ENCODE data around the gene PRAF2.

The PRAF2 gene, protein sequence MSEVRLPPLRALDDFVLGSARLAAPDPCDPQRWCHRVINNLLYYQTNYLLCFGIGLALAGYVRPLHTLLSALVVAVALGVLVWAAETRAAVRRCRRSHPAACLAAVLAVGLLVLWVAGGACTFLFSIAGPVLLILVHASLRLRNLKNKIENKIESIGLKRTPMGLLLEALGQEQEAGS

DNA sequence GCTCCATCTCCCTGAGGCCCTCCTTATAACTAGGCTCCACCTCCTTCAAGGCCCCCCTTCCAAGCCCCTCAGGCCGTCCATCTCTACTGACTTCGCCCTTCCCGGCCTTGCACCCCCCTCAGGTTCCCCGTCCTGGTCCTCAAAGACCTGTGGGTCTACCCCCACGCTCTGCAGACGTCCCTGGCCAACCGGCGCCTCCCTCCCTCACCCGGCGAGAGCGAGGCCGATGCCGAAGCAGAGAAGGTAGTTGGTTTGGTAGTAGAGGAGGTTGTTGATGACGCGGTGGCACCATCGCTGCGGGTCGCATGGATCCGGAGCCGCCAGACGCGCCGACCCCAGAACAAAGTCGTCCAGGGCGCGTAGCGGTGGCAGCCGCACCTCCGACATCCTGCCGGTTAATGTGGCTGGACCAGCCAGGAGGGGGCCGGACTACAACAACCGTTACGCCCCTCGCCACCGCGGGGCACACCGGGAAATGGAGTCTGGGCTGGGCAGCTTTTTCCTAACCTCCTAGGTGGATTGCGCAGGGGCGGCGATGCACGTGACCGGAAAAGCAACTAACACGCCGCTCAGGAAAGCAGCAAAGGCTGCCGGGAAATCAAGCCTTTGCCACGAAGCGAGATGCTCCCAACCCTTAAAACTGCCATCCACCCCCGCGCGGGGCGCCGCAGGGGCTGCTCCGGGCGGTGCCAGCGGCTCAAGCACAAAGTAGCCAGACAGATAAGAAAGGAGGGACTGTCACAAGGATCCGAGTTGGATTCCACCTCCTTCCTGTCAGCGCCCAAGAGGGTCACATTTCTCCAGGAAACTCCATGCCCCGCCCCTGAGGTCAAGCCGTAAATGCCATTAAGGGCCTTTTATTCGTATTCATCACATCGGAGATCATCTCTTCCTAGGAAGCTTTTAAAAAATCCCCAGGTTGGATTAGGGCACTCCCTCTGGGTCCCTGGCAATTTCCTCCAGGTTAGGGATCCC, at the start of gene PRAF2:
PRAF2 (minus strand) TSS at position 402 of the 975 bp plus-strand sequence; CDS start at position 387, 15 bp downstream.
- DNase-seq (ENCODE audit: low spot score), result peak; percentile 86
- peak within 1 kb of the TSS; percentile 83 for H3K4me3 Mint-ChIP-seq
- H3K9me3 Mint-ChIP-seq, result no peaks in the 10 kb centered on the region
- no peaks in the 10 kb centered on the region for H3K27me3 Mint-ChIP-seq (ENCODE audit: low read depth)
- peak within 1 kb of the TSS; percentile 78 for H3K27ac Mint-ChIP-seq
- peaks cover 18% of the 10 kb centered on the region for H3K4me1 Mint-ChIP-seq (ENCODE audit: low read depth)
- H3K36me3 Mint-ChIP-seq (ENCODE audit: low read depth), result peaks cover 21% of the 10 kb centered on the region

DNA sequence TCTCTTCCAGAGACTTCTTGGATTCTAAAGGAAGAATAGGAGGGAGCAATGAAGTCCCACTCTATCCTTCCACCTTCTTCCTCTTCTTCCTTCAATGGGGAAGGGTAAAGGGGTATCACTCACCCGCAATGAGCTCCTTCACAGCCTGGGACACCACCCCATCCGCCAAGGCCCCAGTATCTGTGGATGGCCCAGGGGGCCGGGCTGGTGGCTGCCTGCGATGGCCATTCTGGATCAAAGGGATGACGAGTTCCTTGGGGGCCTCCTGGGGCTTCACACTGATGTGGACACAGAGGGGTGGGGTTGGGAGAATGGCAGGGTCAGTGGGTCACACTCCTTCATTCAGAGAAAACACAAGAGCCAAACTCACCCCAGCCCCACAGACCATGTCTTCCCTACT, 48.7 kb upstream of the PRAF2 start:
- no peaks in the 10 kb centered on the region for H3K9me3 Mint-ChIP-seq
- H3K27me3 Mint-ChIP-seq (ENCODE audit: low read depth), result no peaks in the 10 kb centered on the region
- no peak for DNase-seq (ENCODE audit: low spot score)
- peaks cover 18% of the 10 kb centered on the region for H3K4me1 Mint-ChIP-seq (ENCODE audit: low read depth)
- H3K4me3 Mint-ChIP-seq, result peak overlapping the region; percentile 98
- H3K36me3 Mint-ChIP-seq (ENCODE audit: low read depth), result peaks cover 28% of the 10 kb centered on the region
- H3K27ac Mint-ChIP-seq, result peak overlapping the region; percentile 95

DNA sequence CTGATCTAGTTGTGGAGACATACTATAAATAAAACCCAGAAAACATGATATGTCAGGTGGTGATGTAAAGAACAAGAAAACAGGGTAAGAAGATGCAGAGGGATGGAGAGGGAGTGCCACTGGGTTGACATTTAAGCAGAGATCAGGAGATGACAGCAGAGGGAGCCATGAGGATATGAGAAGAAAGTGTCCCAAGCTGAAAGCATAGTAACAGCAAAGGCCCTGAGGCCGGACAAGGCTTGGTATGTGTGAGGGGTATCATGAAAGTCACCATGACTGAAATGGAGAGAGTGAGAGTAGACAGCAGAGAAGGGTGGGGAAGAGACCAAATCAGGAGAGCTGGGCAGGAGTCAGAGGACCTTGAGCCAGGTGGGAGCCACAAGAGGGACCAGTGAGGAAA, 46.3 kb upstream of the PRAF2 start:
- DNase-seq (ENCODE audit: low spot score), result no peak
- Mint-ChIP-seq H3K4me3 (peak overlapping the region; percentile 36), H3K27ac (peak overlapping the region; percentile 71), H3K36me3 (ENCODE audit: low read depth) (peaks cover 47% of the 10 kb centered on the region), H3K9me3 (no peaks in the 10 kb centered on the region), H3K27me3 (ENCODE audit: low read depth) (no peaks in the 10 kb centered on the region), H3K4me1 (ENCODE audit: low read depth) (peaks cover 23% of the 10 kb centered on the region)

DNA sequence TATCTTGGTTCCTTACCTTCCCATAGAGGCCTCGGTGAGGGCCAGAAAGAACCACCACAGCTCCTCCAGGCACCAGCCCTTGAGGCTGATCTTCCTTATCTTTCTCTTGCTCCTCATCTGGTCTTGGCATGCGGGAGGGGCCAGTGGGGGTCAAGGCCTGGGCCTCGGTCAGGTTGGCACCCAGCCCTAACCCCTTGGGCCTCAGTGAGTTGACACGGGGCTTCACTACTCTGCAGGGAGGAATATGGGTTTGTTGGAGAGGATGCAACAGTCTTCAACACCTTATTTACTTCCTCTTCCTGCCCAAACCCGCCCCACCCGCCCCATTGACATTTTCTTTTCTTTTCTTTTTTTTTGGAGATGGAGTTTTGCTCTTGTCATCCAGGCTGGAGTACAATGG, 43.8 kb upstream of the PRAF2 start:
- DNase-seq (ENCODE audit: low spot score), result no peak
- peaks cover 18% of the 10 kb centered on the region for H3K4me1 Mint-ChIP-seq (ENCODE audit: low read depth)
- H3K36me3 Mint-ChIP-seq (ENCODE audit: low read depth), result peaks cover 46% of the 10 kb centered on the region
- H3K27ac Mint-ChIP-seq, result peak overlapping the region; percentile 96
- no peaks in the 10 kb centered on the region for H3K27me3 Mint-ChIP-seq (ENCODE audit: low read depth)
- H3K9me3 Mint-ChIP-seq, result no peaks in the 10 kb centered on the region
- H3K4me3 Mint-ChIP-seq, result peak overlapping the region; percentile 96

DNA sequence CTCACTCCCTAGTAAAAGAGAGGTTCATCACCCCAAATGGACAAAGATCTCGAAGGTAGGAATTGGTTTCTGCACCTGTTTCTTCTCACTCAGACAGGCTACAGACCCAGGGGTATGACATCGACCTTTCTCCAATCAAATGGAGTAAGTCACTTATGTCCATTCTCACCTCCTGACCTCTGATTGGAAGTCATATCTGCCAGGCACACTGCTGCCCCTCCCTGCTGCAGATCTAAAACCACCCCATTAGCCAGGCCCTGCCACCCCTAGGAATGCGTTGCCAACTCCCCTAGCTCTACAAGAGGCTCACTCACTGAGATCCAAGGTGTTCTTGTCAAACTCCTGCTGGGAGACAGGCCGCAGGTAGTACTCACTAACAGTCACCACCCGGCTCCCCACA, 42.9 kb upstream of the PRAF2 start:
- Mint-ChIP-seq H3K27me3 (ENCODE audit: low read depth) (no peaks in the 10 kb centered on the region), H3K4me1 (ENCODE audit: low read depth) (peaks cover 15% of the 10 kb centered on the region), H3K9me3 (no peaks in the 10 kb centered on the region), H3K27ac (peak overlapping the region; percentile 63), H3K4me3 (peak overlapping the region; percentile 96), H3K36me3 (ENCODE audit: low read depth) (peaks cover 48% of the 10 kb centered on the region)
- DNase-seq (ENCODE audit: low spot score), result no peak

DNA sequence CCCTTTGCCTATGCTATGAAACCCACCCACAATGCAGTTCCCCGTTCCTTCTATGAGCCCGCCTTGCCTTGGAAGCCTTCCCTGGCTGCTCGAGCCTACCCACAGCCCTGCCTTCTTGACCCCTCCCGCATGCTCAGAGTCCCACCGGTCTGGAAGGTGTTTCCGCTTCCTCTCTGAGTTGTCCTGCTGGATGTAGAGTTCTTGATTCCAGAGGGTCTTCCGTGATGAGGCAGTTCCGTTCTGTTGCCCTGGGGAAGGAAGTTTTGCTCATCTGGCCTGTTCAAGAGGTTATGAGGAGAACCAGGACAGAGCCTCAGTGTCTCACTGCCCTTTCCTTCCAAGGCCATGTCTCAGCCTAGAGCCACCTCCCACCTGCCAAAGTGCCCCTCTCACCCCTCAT, 42.3 kb upstream of the PRAF2 start:
- no peak overlapping the region for H3K27ac Mint-ChIP-seq
- peaks cover 44% of the 10 kb centered on the region for H3K36me3 Mint-ChIP-seq (ENCODE audit: low read depth)
- no peak overlapping the region for H3K4me3 Mint-ChIP-seq

DNA sequence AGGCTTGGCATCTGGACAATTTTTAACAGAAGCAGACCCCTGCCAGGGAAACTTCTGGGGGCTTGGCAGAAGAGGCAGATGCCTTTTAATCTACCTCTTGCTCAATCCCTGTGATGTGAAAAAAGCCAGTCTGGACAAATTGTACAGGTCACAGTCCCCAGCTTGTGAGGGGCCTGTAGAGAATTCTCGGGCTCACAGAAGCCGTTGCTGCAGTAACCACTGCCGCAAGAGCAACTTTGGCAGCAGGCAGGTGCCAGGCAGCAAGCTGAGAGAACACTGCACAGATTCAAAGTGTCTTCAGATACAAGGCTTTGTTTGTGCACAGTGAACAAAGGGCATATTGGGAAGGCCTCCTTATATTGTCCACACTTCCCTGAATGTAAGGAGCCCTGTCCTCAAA, 38.0 kb upstream of the PRAF2 start:
- DNase-seq (ENCODE audit: low spot score), result no peak
- Mint-ChIP-seq H3K27ac (no peak overlapping the region), H3K9me3 (no peaks in the 10 kb centered on the region), H3K4me1 (ENCODE audit: low read depth) (peaks cover 3% of the 10 kb centered on the region), H3K36me3 (ENCODE audit: low read depth) (peaks cover 29% of the 10 kb centered on the region), H3K4me3 (no peak overlapping the region), H3K27me3 (ENCODE audit: low read depth) (no peaks in the 10 kb centered on the region)

More for the DNA sequence above, 42.3 kb upstream of the PRAF2 start:
- H3K4me1 Mint-ChIP-seq (ENCODE audit: low read depth), result peaks cover 12% of the 10 kb centered on the region
- no peaks in the 10 kb centered on the region for H3K9me3 Mint-ChIP-seq
- DNase-seq (ENCODE audit: low spot score), result no peak
- H3K27me3 Mint-ChIP-seq (ENCODE audit: low read depth), result no peaks in the 10 kb centered on the region

DNA sequence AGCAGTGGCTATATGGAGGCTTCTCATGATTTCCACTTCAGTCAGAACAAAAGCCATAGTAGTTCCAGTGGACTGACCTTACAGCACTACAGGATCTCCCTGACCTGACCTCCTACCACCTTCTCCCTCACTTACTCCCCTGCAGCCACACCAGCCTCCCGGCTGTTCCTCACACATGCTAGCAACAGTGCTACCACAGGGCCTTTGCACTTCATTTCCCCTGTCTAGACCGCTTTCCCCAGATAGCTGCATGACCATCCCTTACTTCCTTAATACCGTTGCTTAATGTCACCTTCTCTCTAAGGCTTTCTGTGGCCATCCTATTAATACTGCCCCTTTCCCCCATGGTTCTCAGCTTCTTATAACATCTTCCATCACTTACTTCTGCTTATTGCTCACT, 36.6 kb upstream of the PRAF2 start:
- Mint-ChIP-seq H3K27ac (peak overlapping the region; percentile 41), H3K9me3 (no peaks in the 10 kb centered on the region), H3K4me1 (ENCODE audit: low read depth) (no peaks in the 10 kb centered on the region), H3K4me3 (no peak overlapping the region), H3K27me3 (ENCODE audit: low read depth) (no peaks in the 10 kb centered on the region), H3K36me3 (ENCODE audit: low read depth) (peaks cover 16% of the 10 kb centered on the region)
- no peak for DNase-seq (ENCODE audit: low spot score)

DNA sequence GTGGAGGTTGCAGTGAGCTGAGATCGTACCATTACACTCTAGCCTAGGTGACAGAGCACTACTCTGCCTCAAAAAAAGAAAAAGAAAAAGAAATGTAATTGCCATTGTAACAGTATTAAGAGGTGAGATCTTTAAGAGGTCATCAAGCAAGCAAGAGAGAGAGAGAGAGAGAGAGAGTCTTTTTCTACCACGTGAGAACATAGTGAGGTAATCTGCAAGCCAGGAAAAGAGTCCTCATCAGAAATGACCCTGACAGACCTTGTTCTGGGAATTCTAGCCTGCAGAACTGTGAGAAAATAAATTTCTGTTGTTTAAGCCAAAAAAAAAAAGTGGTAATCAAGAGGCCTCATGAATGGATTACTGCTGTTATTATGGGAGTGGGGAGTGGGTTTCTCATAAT, 34.8 kb upstream of the PRAF2 start:
- Mint-ChIP-seq H3K36me3 (ENCODE audit: low read depth) (peaks cover 12% of the 10 kb centered on the region), H3K27me3 (ENCODE audit: low read depth) (no peaks in the 10 kb centered on the region), H3K27ac (no peak overlapping the region), H3K4me3 (no peak overlapping the region), H3K4me1 (ENCODE audit: low read depth) (no peaks in the 10 kb centered on the region), H3K9me3 (no peaks in the 10 kb centered on the region)
- no peak for DNase-seq (ENCODE audit: low spot score)

DNA sequence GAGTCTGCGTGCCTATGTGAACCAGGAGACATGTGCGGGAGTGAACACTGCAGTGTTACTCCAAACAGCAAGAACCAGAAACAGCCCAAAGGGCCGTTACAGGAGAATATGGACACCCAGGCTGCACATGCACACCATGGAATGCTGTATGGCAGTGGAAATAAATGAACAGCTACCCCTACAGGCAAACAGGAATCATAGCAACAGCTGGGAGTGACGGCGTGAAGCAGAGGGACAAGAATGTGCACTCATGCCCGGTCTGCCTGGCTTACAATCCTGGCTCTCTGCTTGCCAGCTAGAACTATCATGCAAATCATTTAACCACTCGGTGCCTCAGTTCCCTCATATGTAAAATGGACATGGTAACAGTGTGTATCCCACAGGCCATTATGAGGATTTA, 33.1 kb upstream of the PRAF2 start:
- Mint-ChIP-seq H3K9me3 (no peaks in the 10 kb centered on the region), H3K4me1 (ENCODE audit: low read depth) (no peaks in the 10 kb centered on the region), H3K27ac (no peak overlapping the region)

DNA sequence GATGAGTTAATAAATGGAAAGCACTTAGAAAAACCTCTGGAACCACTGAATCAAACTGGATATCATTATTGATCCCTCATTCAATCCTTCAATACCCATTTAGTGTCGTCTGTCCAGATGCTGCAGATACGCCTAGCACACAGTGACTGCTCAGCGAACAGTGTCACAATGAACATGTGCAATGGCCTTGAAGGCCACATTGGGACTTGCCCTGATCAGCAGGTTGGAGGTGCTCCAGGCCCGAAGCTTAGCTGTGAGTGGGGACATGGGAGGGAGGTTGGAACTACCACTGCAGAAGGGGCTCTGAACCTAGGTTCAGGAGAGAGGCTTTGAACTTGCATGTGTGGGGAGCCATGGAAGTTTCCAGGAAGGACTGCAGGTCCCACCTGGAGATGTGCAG, 32.5 kb upstream of the PRAF2 start:
- Mint-ChIP-seq H3K27ac (no peak overlapping the region), H3K9me3 (no peaks in the 10 kb centered on the region), H3K36me3 (ENCODE audit: low read depth) (peaks cover 4% of the 10 kb centered on the region), H3K4me3 (no peak overlapping the region), H3K27me3 (ENCODE audit: low read depth) (no peaks in the 10 kb centered on the region), H3K4me1 (ENCODE audit: low read depth) (peaks cover 4% of the 10 kb centered on the region)
- DNase-seq (ENCODE audit: low spot score), result no peak

More for the DNA sequence above, 33.1 kb upstream of the PRAF2 start:
- no peaks in the 10 kb centered on the region for H3K27me3 Mint-ChIP-seq (ENCODE audit: low read depth)
- H3K36me3 Mint-ChIP-seq (ENCODE audit: low read depth), result peaks cover 4% of the 10 kb centered on the region
- no peak for DNase-seq (ENCODE audit: low spot score)
- H3K4me3 Mint-ChIP-seq, result no peak overlapping the region

DNA sequence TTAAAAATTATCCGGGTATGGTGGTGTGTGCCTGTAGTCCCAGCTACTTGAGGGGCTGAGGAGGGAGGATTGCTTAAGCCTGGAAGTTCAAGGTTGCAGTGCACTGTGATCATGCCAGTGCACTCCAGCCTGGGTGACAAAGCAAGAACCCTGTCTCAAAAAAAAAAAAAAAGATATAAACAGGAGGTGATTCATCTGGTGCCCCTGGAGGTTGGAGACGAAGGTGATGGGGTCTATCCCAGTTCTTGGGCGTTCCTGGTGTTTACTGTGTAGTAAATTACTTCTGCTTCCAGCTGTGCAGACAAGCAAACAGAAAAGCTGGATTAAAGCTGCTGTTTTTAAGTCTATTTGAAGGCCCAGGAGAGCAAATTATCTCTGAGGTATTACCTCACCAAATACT, 29.8 kb upstream of the PRAF2 start:
- no peak for DNase-seq (ENCODE audit: low spot score)
- no peaks in the 10 kb centered on the region for H3K27me3 Mint-ChIP-seq (ENCODE audit: low read depth)
- H3K9me3 Mint-ChIP-seq, result no peaks in the 10 kb centered on the region
- no peak overlapping the region for H3K27ac Mint-ChIP-seq
- no peaks in the 10 kb centered on the region for H3K36me3 Mint-ChIP-seq (ENCODE audit: low read depth)
- H3K4me3 Mint-ChIP-seq, result no peak overlapping the region
- peaks cover 4% of the 10 kb centered on the region for H3K4me1 Mint-ChIP-seq (ENCODE audit: low read depth)

DNA sequence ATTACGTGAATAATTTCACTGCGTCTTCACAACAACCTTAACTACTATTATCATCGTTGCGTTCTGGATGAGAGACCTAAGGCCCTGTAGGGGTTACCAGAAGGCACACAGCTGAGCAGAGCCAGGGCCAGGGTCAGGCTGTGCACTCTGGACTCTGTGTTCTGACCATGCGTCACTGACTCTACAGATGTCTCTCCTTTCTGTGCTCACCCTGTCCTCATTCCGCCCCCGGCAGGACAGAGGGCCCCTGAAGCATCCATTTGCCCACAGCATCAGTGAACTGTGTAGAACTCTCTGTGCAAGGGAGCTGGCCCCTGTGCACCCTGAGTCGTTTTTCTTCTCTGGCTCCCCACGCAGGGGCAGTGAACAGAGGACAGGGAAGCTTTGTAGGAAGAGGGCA, 28.4 kb upstream of the PRAF2 start:
- H3K9me3 Mint-ChIP-seq, result no peaks in the 10 kb centered on the region
- peak overlapping the region; percentile 69 for H3K27ac Mint-ChIP-seq
- H3K4me3 Mint-ChIP-seq, result peak overlapping the region; percentile 91
- H3K36me3 Mint-ChIP-seq (ENCODE audit: low read depth), result no peaks in the 10 kb centered on the region
- peaks cover 4% of the 10 kb centered on the region for H3K4me1 Mint-ChIP-seq (ENCODE audit: low read depth)
- no peaks in the 10 kb centered on the region for H3K27me3 Mint-ChIP-seq (ENCODE audit: low read depth)
- DNase-seq (ENCODE audit: low spot score), result no peak

DNA sequence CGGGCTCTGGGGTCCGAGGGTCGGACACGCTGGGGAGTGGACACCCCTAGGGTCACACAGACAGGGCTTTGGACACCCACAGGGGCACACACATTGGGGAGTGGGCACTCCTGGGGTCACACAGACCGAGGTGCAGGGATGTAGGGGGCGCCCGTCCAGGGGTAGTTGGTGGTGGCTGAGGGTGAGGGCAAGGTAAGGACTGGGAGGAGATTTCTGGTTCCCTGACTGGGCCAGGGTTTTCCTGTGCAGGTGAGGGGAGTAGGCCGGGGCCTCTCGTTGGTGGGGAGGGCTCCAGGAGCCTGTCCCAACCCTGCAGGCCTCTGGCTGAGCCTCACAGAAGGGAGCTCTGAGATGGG, 27.8 kb upstream of the PRAF2 start:
- Mint-ChIP-seq H3K36me3 (ENCODE audit: low read depth) (no peaks in the 10 kb centered on the region), H3K4me3 (peak overlapping the region; percentile 91), H3K27ac (peak overlapping the region; percentile 69), H3K4me1 (ENCODE audit: low read depth) (peaks cover 4% of the 10 kb centered on the region), H3K9me3 (no peaks in the 10 kb centered on the region), H3K27me3 (ENCODE audit: low read depth) (no peaks in the 10 kb centered on the region)
- DNase-seq (ENCODE audit: low spot score), result no peak
